Stimulated activated CD4-positive, alpha-beta T cell treated with anti-CD3 and anti-CD28 coated beads, TNF-alpha, amount 100 ng/mL, for 48 hours (primary cell): Measurements from ENCODE around the gene ANKRD9.

Experiments used
- DNase-seq, 3 donors: peaks; one replicate each; pipeline ENCODE4 v3.0.0-alpha.2; 2020; ENCODE audit warnings: low read depth in 3 of 3

The ANKRD9 gene

GRCh38 chr14:102497998-102498677 is 11.4 kb downstream of the ANKRD9 start:
- no peak for DNase-seq

- DNase-seq = no peak
Observed at GRCh38 chr14:102496958-102497744, 12.4 kb downstream of the ANKRD9 start.

- DNase-seq = no peak
Observed at GRCh38 chr14:102496331-102496691, 13.3 kb downstream of the ANKRD9 start.

GRCh38 chr14:102495491-102496330 is 13.9 kb downstream of the ANKRD9 start:
- no peak for DNase-seq

- DNase-seq = no peak
Observed at GRCh38 chr14:102493585-102493984, 16.0 kb downstream of the ANKRD9 start.

- DNase-seq = no peak
Observed at GRCh38 chr14:102493096-102493495, 16.5 kb downstream of the ANKRD9 start.

GRCh38 chr14:102492531-102492910 is 17.1 kb downstream of the ANKRD9 start:
- DNase-seq = no peak

- no peak for DNase-seq
Observed at GRCh38 chr14:102491786-102492530, 17.6 kb downstream of the ANKRD9 start.

GRCh38 chr14:102491366-102491765 is 18.2 kb downstream of the ANKRD9 start:
- DNase-seq = no peak

- DNase-seq = no peak
Observed at GRCh38 chr14:102490456-102490855, 19.1 kb downstream of the ANKRD9 start.

GRCh38 chr14:102487204-102487577 is 22.4 kb downstream of the ANKRD9 start:
- no peak for DNase-seq

- no peak for DNase-seq
Observed at GRCh38 chr14:102486513-102487203, 22.9 kb downstream of the ANKRD9 start.

GRCh38 chr14:102485693-102486512 is 23.7 kb downstream of the ANKRD9 start:
- DNase-seq = no peak

GRCh38 chr14:102484316-102484715 is 25.3 kb downstream of the ANKRD9 start:
- no peak for DNase-seq

- no peak for DNase-seq
Observed at GRCh38 chr14:102481791-102482238, 27.8 kb downstream of the ANKRD9 start.

GRCh38 chr14:102481371-102481770 is 28.2 kb downstream of the ANKRD9 start:
- no peak for DNase-seq

- no peak for DNase-seq
Observed at GRCh38 chr14:102479777-102480176, 29.8 kb downstream of the ANKRD9 start.

GRCh38 chr14:102479107-102479506 is 30.5 kb downstream of the ANKRD9 start:
- no peak for DNase-seq

- DNase-seq = no peak
Observed at GRCh38 chr14:102474934-102475333, 34.6 kb downstream of the ANKRD9 start.

- DNase-seq = no peak
Observed at GRCh38 chr14:102473559-102473958, 36.0 kb downstream of the ANKRD9 start.
